Gastroesophageal sphincter (tissue), 4 donors: ENCODE results near the gene MED28. TPM values are rescaled to one million over a fixed set of nuclear protein-coding genes. Genes with fewer than 3 reads are reported as not detected.
"Not testable (repeated sequence)": the region's sequence is repeated elsewhere in the genome, so short reads cannot be mapped to it uniquely, and the experiment has no call there.

Experiments
- ATAC-seq: fragments of 150-250 bp; one replicate; pipeline ENCODE4 v1.9.1; 2016; ENCODE audit warnings: mild to moderate bottlenecking, moderate library complexity
- H3K27ac ChIP-seq, 4 donors: fragments of 200-600 bp; sonication (generic) in 3 of 4; 1 replicate in 3 of 4; 2 replicates in 1 of 4; pipeline ENCODE4 v1.5.1; 2016 to 2019
- H3K27me3 ChIP-seq: fragments of 200-600 bp; sonication (generic); one replicate; pipeline ENCODE4 v1.5.1; 2019
- H3K36me3 ChIP-seq, 2 donors: fragments of 200-600 bp; sonication (generic); one replicate each; pipeline ENCODE4 v1.5.1; 2019; ENCODE audit warnings: control low read depth in 1 of 2
- H3K4me1 ChIP-seq, 3 donors: fragments of 200-600 bp; sonication (generic); 1 replicate in 2 of 3; 2 replicates in 1 of 3; pipeline ENCODE4 v1.5.1; 2016 to 2019; ENCODE audit warnings: control low read depth in 2 of 3
- H3K4me3 ChIP-seq, 2 donors: fragments of 200-600 bp; sonication (generic); one replicate each; pipeline ENCODE4 v1.5.1; 2019; ENCODE audit warnings: mild to moderate bottlenecking in 1 of 2, moderate library complexity in 1 of 2
- H3K9me3 ChIP-seq, 3 donors: fragments of 200-600 bp; sonication (generic); one replicate each; pipeline ENCODE4 v1.5.1; 2017 to 2019; ENCODE audit warnings: control low read depth in 2 of 3
- CTCF ChIP-seq, 4 experiments: fragments of 200-600 bp in 2 of 4; fragments of 450-650 bp in 2 of 4; sonication (generic) in 1 of 4; IDR thresholded peaks; one replicate each; pipeline ENCODE4 v1.5.1; 2017 to 2019; ENCODE audit warnings: antibody characterized with exemption in 4 of 4, mild to moderate bottlenecking in 2 of 4, moderate library complexity in 2 of 4
- EP300 ChIP-seq: sonication (generic); formaldehyde crosslinking; IDR thresholded peaks from one replicate; pipeline ENCODE4 v1.6.1; 2017; ENCODE audit warnings: antibody characterized with exemption, mild to moderate bottlenecking
- POLR2A ChIP-seq, 2 donors: fragments of 450-650 bp; IDR thresholded peaks; one replicate each; pipeline ENCODE4 v1.6.1; 2017; ENCODE audit warnings: antibody characterized with exemption in 2 of 2, mild to moderate bottlenecking in 2 of 2, moderate library complexity in 1 of 2
- POLR2AphosphoS5 ChIP-seq: sonication (generic); formaldehyde crosslinking; IDR thresholded peaks from one replicate; pipeline ENCODE4 v1.6.1; 2017; ENCODE audit warnings: antibody characterized with exemption
- WGBS, 2 donors: methylation state at CpG; one replicate each; pipeline ENCODE4 v1.1.5; 2018; ENCODE audit warnings: low coverage in 1 of 2; 5-methylcytosine and 5-hydroxymethylcytosine counted together
- total RNA-seq, 4 donors: library from RNA; depleted of rRNA; stranded (reverse); fragments of >200 nt; gene quantifications; one replicate each; pipeline ENCODE4 v1.1.0, GENCODE V29; 2016

Gene MED28
- total RNA-seq = 10 to 100 TPM; 12.9 to 23.3 (median 17.6) TPM

GRCh38 chr4:17614416-17615299, at the start of gene MED28:
TSS of gene MED28 (plus strand) at chr4:17614641. CDS start at chr4:17614655, 14 bp downstream.
- TF ChIP-seq POLR2AphosphoS5 (peak; percentile 93), POLR2A (IDR thresholded peaks at IDR 0.05) (peak; percentile 86 to 91), EP300 (no peak), CTCF (IDR thresholded peaks at IDR 0.05) (peak in 3 of 4 experiments; percentile 23 to 34 (median 32))
- peak; percentile 96 for ATAC-seq

GRCh38 chr4:17565846-17566245, 48.6 kb upstream of the MED28 start:
- TF ChIP-seq EP300 (no peak), POLR2AphosphoS5 (no peak)
- no peaks in the 10 kb centered on the region for H3K9me3 ChIP-seq
- no peak overlapping the region for H3K4me3 ChIP-seq
- no peaks in the 10 kb centered on the region for H3K36me3 ChIP-seq
- no peak for ATAC-seq
- H3K27me3 ChIP-seq = no peaks in the 10 kb centered on the region
- 100% methylated on average over 3 of the region's 3 CpGs; no CpG with 5 or more reads in 1 of the 2 donors for WGBS, 2 donors
- no peaks in the 10 kb centered on the region for H3K4me1 ChIP-seq
- no peak overlapping the region for H3K27ac ChIP-seq

More at GRCh38 chr4:17614416-17615299, at the start of gene MED28:
- Histone ChIP-seq H3K9me3 (no peaks in the 10 kb centered on the region), H3K36me3 (peaks cover 0 to 32% of the 10 kb centered on the region in 2 donors), H3K4me1 (peaks cover 8 to 56% (median 18%) of the 10 kb centered on the region in 3 donors), H3K4me3 (peak within 1 kb of the TSS; percentile 69 to 99), H3K27me3 (no peaks in the 10 kb centered on the region), H3K27ac (peak within 1 kb of the TSS; percentile 75 to 91 (median 82))
- 0 to 3% methylated on average over 6 to 27 of the region's 46 CpGs for WGBS, 2 donors

- Histone ChIP-seq H3K4me3 (no peak overlapping the region), H3K27ac (no peak overlapping the region), H3K9me3 (no peaks in the 10 kb centered on the region), H3K27me3 (no peaks in the 10 kb centered on the region), H3K4me1 (no peaks in the 10 kb centered on the region), H3K36me3 (no peaks in the 10 kb centered on the region)
- TF ChIP-seq POLR2A (IDR thresholded peaks at IDR 0.05) = no peak
- no peak for TF ChIP-seq POLR2AphosphoS5
- no peak for TF ChIP-seq CTCF (IDR thresholded peaks at IDR 0.05)
- TF ChIP-seq EP300 = no peak
- no peak for ATAC-seq
- WGBS, 2 donors = 72 to 75% methylated on average over 2 of the region's 2 CpGs
These were observed 47.2 kb upstream of the MED28 start for GRCh38 chr4:17567271-17567670.

GRCh38 chr4:17574206-17574605, 40.2 kb upstream of the MED28 start:
- Histone ChIP-seq H3K4me1 (peaks cover 0 to 22% (median 11%) of the 10 kb centered on the region in 3 donors), H3K9me3 (no peaks in the 10 kb centered on the region), H3K36me3 (no peaks in the 10 kb centered on the region), H3K4me3 (no peak overlapping the region), H3K27me3 (no peaks in the 10 kb centered on the region), H3K27ac (no peak overlapping the region)
- 82 to 89% methylated on average over 4 of the region's 4 CpGs for WGBS, 2 donors
- ATAC-seq = no peak
- TF ChIP-seq EP300 (no peak), CTCF (IDR thresholded peaks at IDR 0.05) (no peak), POLR2AphosphoS5 (no peak), POLR2A (IDR thresholded peaks at IDR 0.05) (no peak)

GRCh38 chr4:17575177-17575576, 39.3 kb upstream of the MED28 start:
- WGBS, 2 donors = 93 to 100% methylated on average over 1 to 7 of the region's 12 CpGs
- H3K9me3 ChIP-seq, ATAC-seq, H3K27me3 ChIP-seq, H3K27ac ChIP-seq, H3K36me3 ChIP-seq, H3K4me3 ChIP-seq: not testable (repeated sequence)
- H3K4me1 ChIP-seq = peaks cover 0 to 30% (median 11%) of the 10 kb centered on the region in 3 donors
